Nephron (organoid): ENCODE results near the gene OTUD3.

ENCODE experiments used
- H3K27ac Mint-ChIP-seq, 3 experiments: 2 replicates each; pipeline ENCODE4 v1.8.0; 2020; ENCODE audit warnings: mixed read lengths in 3 of 3, mild to moderate bottlenecking in 2 of 3, moderate library complexity in 1 of 3
- H3K27me3 Mint-ChIP-seq: 2 replicates; pipeline ENCODE4 v1.8.0; 2021; ENCODE audit warnings: low read depth, mild to moderate bottlenecking, moderate library complexity, mixed read lengths
- H3K36me3 Mint-ChIP-seq: 2 replicates; pipeline ENCODE4 v1.8.0; 2020; ENCODE audit warnings: low read depth, mixed read lengths
- H3K4me1 Mint-ChIP-seq: 2 replicates; pipeline ENCODE4 v1.8.0; 2020; ENCODE audit warnings: mixed read lengths
- H3K4me3 Mint-ChIP-seq, 3 experiments: 2 replicates each; pipeline ENCODE4 v1.8.0; 2020; ENCODE audit warnings: mild to moderate bottlenecking in 3 of 3, mixed read lengths in 3 of 3, moderate library complexity in 2 of 3
- H3K9me3 Mint-ChIP-seq: 2 replicates; pipeline ENCODE4 v1.8.0; 2020; ENCODE audit warnings: mixed read lengths
- TF ChIP-seq, protein P1 (sequence below), 3 experiments: fragments of 200-600 bp; sonication (generic); IDR thresholded peaks; one replicate each; pipeline ENCODE4 v1.5.0; 2021; ENCODE audit warnings: antibody characterized with exemption in 3 of 3; ENCODE audit not compliant: unreplicated experiment in 3 of 3

OTUD3 gene

DNA sequence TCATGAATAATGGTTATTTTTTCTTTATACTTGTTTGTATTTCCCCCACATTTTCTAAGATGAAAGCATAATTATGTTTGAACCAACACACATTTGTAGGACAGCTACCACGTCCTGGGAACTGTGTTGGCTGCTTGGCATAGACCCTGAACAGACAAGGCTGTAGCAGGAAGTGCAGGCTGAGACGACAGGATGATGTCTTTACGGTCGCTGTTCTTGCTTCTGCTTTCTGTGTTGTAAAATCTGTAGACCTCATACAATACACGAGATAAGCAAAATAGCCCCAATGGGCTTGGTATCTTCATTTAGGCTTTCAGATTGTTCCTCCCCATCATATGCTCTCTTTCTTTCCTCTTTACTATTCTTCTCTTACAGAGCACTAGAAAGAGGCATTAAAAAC is 23.3 kb upstream of the OTUD3 start:
- no peak overlapping the region for H3K27ac Mint-ChIP-seq
- no peaks in the 10 kb centered on the region for H3K4me1 Mint-ChIP-seq
- TF ChIP-seq, protein P1, sequence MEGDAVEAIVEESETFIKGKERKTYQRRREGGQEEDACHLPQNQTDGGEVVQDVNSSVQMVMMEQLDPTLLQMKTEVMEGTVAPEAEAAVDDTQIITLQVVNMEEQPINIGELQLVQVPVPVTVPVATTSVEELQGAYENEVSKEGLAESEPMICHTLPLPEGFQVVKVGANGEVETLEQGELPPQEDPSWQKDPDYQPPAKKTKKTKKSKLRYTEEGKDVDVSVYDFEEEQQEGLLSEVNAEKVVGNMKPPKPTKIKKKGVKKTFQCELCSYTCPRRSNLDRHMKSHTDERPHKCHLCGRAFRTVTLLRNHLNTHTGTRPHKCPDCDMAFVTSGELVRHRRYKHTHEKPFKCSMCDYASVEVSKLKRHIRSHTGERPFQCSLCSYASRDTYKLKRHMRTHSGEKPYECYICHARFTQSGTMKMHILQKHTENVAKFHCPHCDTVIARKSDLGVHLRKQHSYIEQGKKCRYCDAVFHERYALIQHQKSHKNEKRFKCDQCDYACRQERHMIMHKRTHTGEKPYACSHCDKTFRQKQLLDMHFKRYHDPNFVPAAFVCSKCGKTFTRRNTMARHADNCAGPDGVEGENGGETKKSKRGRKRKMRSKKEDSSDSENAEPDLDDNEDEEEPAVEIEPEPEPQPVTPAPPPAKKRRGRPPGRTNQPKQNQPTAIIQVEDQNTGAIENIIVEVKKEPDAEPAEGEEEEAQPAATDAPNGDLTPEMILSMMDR (IDR thresholded peaks at IDR 0.05; ENCODE audit: unreplicated experiment in 3 of 3): no peak
- no peaks in the 10 kb centered on the region for H3K36me3 Mint-ChIP-seq
- H3K4me3 Mint-ChIP-seq: no peak overlapping the region
- H3K9me3 Mint-ChIP-seq: peaks cover 9% of the 10 kb centered on the region
- H3K27me3 Mint-ChIP-seq: peaks cover 8% of the 10 kb centered on the region

DNA sequence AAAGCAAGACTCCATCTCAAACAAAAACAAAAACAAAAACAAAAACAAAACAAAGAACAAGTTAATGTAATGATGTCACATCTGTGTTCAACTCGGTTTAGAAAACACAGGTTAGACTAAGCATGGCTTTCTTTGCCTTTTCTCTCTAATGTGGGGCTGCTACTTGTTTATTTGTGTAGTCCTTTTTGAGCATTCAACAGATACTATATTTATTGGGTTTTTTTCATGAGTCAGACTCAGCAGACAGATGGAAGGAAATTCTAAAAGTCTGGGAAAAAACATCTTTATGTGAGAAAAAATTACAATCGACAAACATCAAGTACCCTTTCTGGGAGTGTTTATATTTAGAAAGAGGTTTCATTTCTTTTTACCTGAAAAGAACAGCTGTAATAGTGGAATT is 22.3 kb upstream of the OTUD3 start:
- Mint-ChIP-seq H3K4me3 (no peak overlapping the region), H3K36me3 (no peaks in the 10 kb centered on the region), H3K27me3 (peaks cover 8% of the 10 kb centered on the region), H3K9me3 (peaks cover 10% of the 10 kb centered on the region), H3K4me1 (no peaks in the 10 kb centered on the region), H3K27ac (no peak overlapping the region)
- TF ChIP-seq, protein P1 (IDR thresholded peaks at IDR 0.05; ENCODE audit: unreplicated experiment in 3 of 3): no peak

DNA sequence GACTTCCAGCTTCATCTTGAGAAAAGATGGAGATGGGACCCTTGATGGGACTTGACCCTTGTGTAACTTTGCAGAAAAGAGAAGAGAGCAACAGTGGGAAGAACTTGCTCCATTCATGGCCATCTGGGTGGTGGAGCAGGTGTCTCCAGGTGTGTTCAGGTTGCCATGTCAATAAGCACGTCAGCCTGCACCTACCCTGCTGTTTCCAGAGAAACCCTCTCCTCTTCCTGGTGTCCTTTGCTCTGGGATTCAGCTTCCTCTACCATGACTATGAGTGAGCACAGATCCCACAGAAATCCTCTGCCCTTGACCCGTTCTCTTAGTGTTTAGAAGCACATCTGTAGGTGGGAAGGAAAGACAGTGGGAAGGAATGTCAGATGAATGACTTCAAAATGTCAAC is 21.8 kb upstream of the OTUD3 start:
- Mint-ChIP-seq H3K4me1 (no peaks in the 10 kb centered on the region), H3K27ac (no peak overlapping the region), H3K9me3 (peaks cover 10% of the 10 kb centered on the region), H3K27me3 (peaks cover 9% of the 10 kb centered on the region), H3K4me3 (no peak overlapping the region), H3K36me3 (no peaks in the 10 kb centered on the region)
- TF ChIP-seq, protein P1 (IDR thresholded peaks at IDR 0.05; ENCODE audit: unreplicated experiment in 3 of 3): no peak

DNA sequence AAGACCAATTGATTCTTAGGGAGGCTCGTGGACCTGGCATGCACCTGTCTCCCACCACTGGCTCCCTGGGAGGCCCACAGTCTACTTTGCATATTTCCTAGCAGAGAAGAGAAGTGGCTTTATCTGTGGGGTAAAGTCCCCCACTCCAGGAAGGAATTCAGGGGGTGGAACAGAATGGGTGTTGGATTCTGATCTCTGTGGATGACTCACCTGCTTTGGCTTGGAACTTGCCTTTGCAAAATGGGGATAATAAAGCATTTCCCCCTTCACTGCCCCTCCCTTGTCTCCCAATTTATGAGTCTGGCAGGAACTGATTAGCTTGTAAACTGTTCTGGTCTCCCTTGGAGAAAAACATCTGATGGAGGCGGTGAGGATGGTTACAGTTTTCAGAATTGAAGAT is 21.2 kb upstream of the OTUD3 start:
- no peak overlapping the region for H3K4me3 Mint-ChIP-seq
- H3K36me3 Mint-ChIP-seq: no peaks in the 10 kb centered on the region
- TF ChIP-seq, protein P1 (IDR thresholded peaks at IDR 0.05; ENCODE audit: unreplicated experiment in 3 of 3): no peak
- peaks cover 15% of the 10 kb centered on the region for H3K27me3 Mint-ChIP-seq
- peaks cover 10% of the 10 kb centered on the region for H3K9me3 Mint-ChIP-seq
- H3K27ac Mint-ChIP-seq: no peak overlapping the region
- no peaks in the 10 kb centered on the region for H3K4me1 Mint-ChIP-seq

DNA sequence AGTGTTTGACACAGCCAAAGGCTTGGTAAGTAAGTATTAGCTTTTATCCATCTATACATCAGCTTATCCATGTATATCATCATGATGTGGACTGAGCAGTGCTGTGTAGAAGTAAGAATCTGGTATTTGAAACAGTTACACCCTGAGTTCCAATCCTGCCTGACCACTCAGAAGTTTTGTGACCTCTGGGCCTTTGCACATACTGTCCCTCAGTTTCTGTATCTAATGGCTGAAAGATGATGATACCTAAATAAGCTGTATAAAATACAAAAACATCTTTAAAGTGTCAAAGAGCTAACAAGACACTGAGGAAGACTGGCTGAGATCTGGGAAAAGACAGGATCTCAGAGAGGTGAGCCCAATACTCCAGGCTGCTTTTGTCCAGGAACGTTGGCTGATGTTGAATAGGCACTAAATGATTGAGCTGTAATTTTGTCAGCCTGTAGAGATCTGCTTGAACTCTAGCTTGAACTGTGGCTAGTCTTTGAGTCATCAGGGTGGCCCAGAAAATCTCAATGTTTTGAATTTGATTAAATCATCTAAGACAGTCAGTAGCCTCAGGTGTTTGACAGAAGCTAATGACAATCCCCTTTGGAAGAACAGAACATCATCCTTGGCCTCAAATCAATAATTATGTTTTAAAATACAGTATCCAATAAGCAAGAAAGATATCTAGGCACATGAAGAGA is 20.2 kb upstream of the OTUD3 start:
- Mint-ChIP-seq H3K27ac (no peak overlapping the region), H3K4me3 (no peak overlapping the region)

More for the DNA sequence above, 20.2 kb upstream of the OTUD3 start:
- H3K27me3 Mint-ChIP-seq: peaks cover 18% of the 10 kb centered on the region
- TF ChIP-seq, protein P1 (IDR thresholded peaks at IDR 0.05; ENCODE audit: unreplicated experiment in 3 of 3): no peak
- H3K36me3 Mint-ChIP-seq: no peaks in the 10 kb centered on the region
- peaks cover 4% of the 10 kb centered on the region for H3K4me1 Mint-ChIP-seq
- peaks cover 10% of the 10 kb centered on the region for H3K9me3 Mint-ChIP-seq
